Natural killer cell (primary cell): ENCODE data around the gene RASSF10. TPM values are rescaled to one million over a fixed set of nuclear protein-coding genes. Genes with fewer than 3 reads are reported as not detected.

ENCODE experiments used
- ATAC-seq, 3 donors: fragments of 150-1000 bp in 2 of 3; fragments of 200-7000 bp in 1 of 3; cut with Tn5 transposase; 1 replicate in 1 of 3; 2 replicates in 2 of 3; pipeline ENCODE4 v1.10.0; 2021; ENCODE audit warnings: mild to moderate bottlenecking in 2 of 3, moderate library complexity in 2 of 3
- DNase-seq, 2 donors: peaks; one replicate each; pipeline versions ENCODE4 v3.0.0 to v3.0.0-alpha.2; 2013 to 2021; ENCODE audit warnings: mixed read lengths in 1 of 2
- H3K27ac ChIP-seq: one replicate; pipeline ENCODE4 v1.5.1; 2013; ENCODE audit warnings: mild to moderate bottlenecking, low read length
- H3K27me3 ChIP-seq: one replicate; pipeline ENCODE4 v1.6.1; 2013; ENCODE audit warnings: low read length; ENCODE audit not compliant: control insufficient read depth, insufficient read depth
- H3K36me3 ChIP-seq: one replicate; pipeline ENCODE4 v1.6.1; 2013; ENCODE audit warnings: low read length; ENCODE audit not compliant: control insufficient read depth, insufficient read depth
- H3K4me1 ChIP-seq: one replicate; pipeline ENCODE4 v1.6.1; 2013; ENCODE audit warnings: low read length; ENCODE audit not compliant: control insufficient read depth, insufficient read depth
- H3K4me3 ChIP-seq: one replicate; pipeline ENCODE4 v1.5.1; 2013; ENCODE audit warnings: low read length
- H3K9me3 ChIP-seq: one replicate; pipeline ENCODE4 v1.6.1; 2013; ENCODE audit warnings: low read length; ENCODE audit not compliant: control insufficient read depth, insufficient read depth
- H3K27ac Mint-ChIP-seq, 2 donors: one replicate each; pipeline ENCODE4 v1.8.0; 2022; ENCODE audit warnings: mild to moderate bottlenecking in 2 of 2, mixed read lengths in 2 of 2, moderate library complexity in 1 of 2
- H3K27me3 Mint-ChIP-seq, 2 donors: one replicate each; pipeline ENCODE4 v1.8.0; 2022; ENCODE audit warnings: low read depth in 2 of 2, mixed read lengths in 2 of 2
- H3K36me3 Mint-ChIP-seq: one replicate; pipeline ENCODE4 v1.8.0; 2022; ENCODE audit warnings: mixed read lengths
- H3K4me1 Mint-ChIP-seq, 2 donors: one replicate each; pipeline ENCODE4 v1.8.0; 2022; ENCODE audit warnings: mixed read lengths in 2 of 2
- H3K4me3 Mint-ChIP-seq: one replicate; pipeline ENCODE4 v1.8.0; 2022; ENCODE audit warnings: mild to moderate bottlenecking, moderate library complexity, mixed read lengths
- H3K9me3 Mint-ChIP-seq, 2 donors: one replicate each; pipeline ENCODE4 v1.8.0; 2022; ENCODE audit warnings: mixed read lengths in 2 of 2
- CTCF ChIP-seq: fragments of 200-600 bp; IDR thresholded peaks from one replicate; pipeline ENCODE4 v1.8.0; 2022; ENCODE audit warnings: antibody characterized with exemption
- WGBS: methylation state at CpG from one replicate; pipeline ENCODE4 v1.1.7; 2013; ENCODE audit warnings: missing lambda C conversion rate; ENCODE audit not compliant: insufficient coverage; 5-methylcytosine and 5-hydroxymethylcytosine counted together
- intact Hi-C: fragments of 100-400 bp; cut with micrococcal nuclease; formaldehyde crosslinking; loops from one replicate; pipeline ENCODE4 v1.14.2; 2022
- total RNA-seq, 4 donors: library from RNA; stranded (reverse); fragments of 120-200 nt in 1 of 4; gene quantifications; one replicate each; pipeline versions ENCODE4 v1.2.3 to v1.2.4, GENCODE V29; 2013 to 2022

The RASSF10 gene
- total RNA-seq, 3 donors from 2014 or later (not counting 1 experiment from before 2014, with no cell fraction given): not detected

- H3K27ac Mint-ChIP-seq: no peak overlapping the region
- Histone ChIP-seq H3K27me3 (no peaks in the 10 kb centered on the region), H3K9me3 (no peaks in the 10 kb centered on the region), H3K4me3 (no peak overlapping the region), H3K36me3 (no peaks in the 10 kb centered on the region), H3K27ac (no peak overlapping the region), H3K4me1 (no peaks in the 10 kb centered on the region)
- no peaks in the 10 kb centered on the region for H3K9me3 Mint-ChIP-seq
- intact Hi-C loops: no loop called here
- no peaks in the 10 kb centered on the region for H3K36me3 Mint-ChIP-seq
- peaks cover 14 to 25% of the 10 kb centered on the region in 2 donors for H3K27me3 Mint-ChIP-seq
- 84% methylated on average over 9 of the region's 13 CpGs for WGBS
- no peak for DNase-seq
- no peaks in the 10 kb centered on the region for H3K4me1 Mint-ChIP-seq
- TF ChIP-seq CTCF: no peak
- ATAC-seq: no peak
- no peak overlapping the region for H3K4me3 Mint-ChIP-seq
Observed at GRCh38 chr11:12989428-12990161, 19.5 kb upstream of the RASSF10 start.

- no peak overlapping the region for H3K27ac ChIP-seq
- Mint-ChIP-seq H3K4me1 (no peaks in the 10 kb centered on the region), H3K27me3 (peaks cover 14 to 25% of the 10 kb centered on the region in 2 donors), H3K27ac (no peak overlapping the region), H3K4me3 (no peak overlapping the region), H3K36me3 (no peaks in the 10 kb centered on the region), H3K9me3 (no peaks in the 10 kb centered on the region)
- intact Hi-C loops: no loop called here
- ATAC-seq (no peak), DNase-seq (no peak)
- H3K4me3 ChIP-seq: no peak overlapping the region
- H3K4me1 ChIP-seq: no peaks in the 10 kb centered on the region
- no peaks in the 10 kb centered on the region for H3K9me3 ChIP-seq
- WGBS: no CpG with 5 or more reads among the region's 1 CpG
- no peaks in the 10 kb centered on the region for H3K36me3 ChIP-seq
- H3K27me3 ChIP-seq: no peaks in the 10 kb centered on the region
- TF ChIP-seq CTCF: no peak
Observed at GRCh38 chr11:12990162-12990480, 19.0 kb upstream of the RASSF10 start.

GRCh38 chr11:12991426-12991825, 17.7 kb upstream of the RASSF10 start:
- no peak overlapping the region for H3K4me3 ChIP-seq
- no peaks in the 10 kb centered on the region for H3K9me3 ChIP-seq
- H3K36me3 ChIP-seq: no peaks in the 10 kb centered on the region
- H3K27ac Mint-ChIP-seq: no peak overlapping the region
- intact Hi-C loops: no loop called here
- H3K9me3 Mint-ChIP-seq: peaks cover 0 to 4% of the 10 kb centered on the region in 2 donors
- no peak for DNase-seq
- no peaks in the 10 kb centered on the region for H3K27me3 ChIP-seq
- H3K27me3 Mint-ChIP-seq: peaks cover 10 to 12% of the 10 kb centered on the region in 2 donors
- no peak for ATAC-seq
- no peaks in the 10 kb centered on the region for H3K4me1 Mint-ChIP-seq
- H3K4me3 Mint-ChIP-seq: no peak overlapping the region
- no peaks in the 10 kb centered on the region for H3K36me3 Mint-ChIP-seq
- no peak for TF ChIP-seq CTCF
- no peak overlapping the region for H3K27ac ChIP-seq
- H3K4me1 ChIP-seq: no peaks in the 10 kb centered on the region
- 67% methylated on average over 1 of the region's 1 CpG for WGBS

- TF ChIP-seq CTCF: no peak
Observed at GRCh38 chr11:12993626-12994025, 15.5 kb upstream of the RASSF10 start.

More at GRCh38 chr11:12993626-12994025, 15.5 kb upstream of the RASSF10 start:
- no peaks in the 10 kb centered on the region for H3K9me3 ChIP-seq
- no peaks in the 10 kb centered on the region for H3K4me1 ChIP-seq
- ATAC-seq (no peak), DNase-seq (no peak)
- Mint-ChIP-seq H3K27ac (no peak overlapping the region), H3K27me3 (peaks cover 5 to 10% of the 10 kb centered on the region in 2 donors), H3K4me1 (no peaks in the 10 kb centered on the region), H3K9me3 (peaks cover 0 to 4% of the 10 kb centered on the region in 2 donors), H3K36me3 (no peaks in the 10 kb centered on the region), H3K4me3 (no peak overlapping the region)
- intact Hi-C loops: no loop called here
- H3K4me3 ChIP-seq: no peak overlapping the region
- H3K27ac ChIP-seq: no peak overlapping the region
- WGBS: 75% methylated on average over 1 of the region's 1 CpG
- no peaks in the 10 kb centered on the region for H3K27me3 ChIP-seq
- H3K36me3 ChIP-seq: no peaks in the 10 kb centered on the region
